Stimulated activated CD4-positive, alpha-beta T cell treated with anti-CD3 and anti-CD28 coated beads, Interleukin-1b, Interleukin-23, amount 100 ng/mL, for 48 hours (primary cell): ENCODE data around the gene VIPAS39.

Source experiments
- DNase-seq: peaks from one replicate; pipeline ENCODE4 v3.0.0-alpha.2; 2020

The VIPAS39 gene

DNA sequence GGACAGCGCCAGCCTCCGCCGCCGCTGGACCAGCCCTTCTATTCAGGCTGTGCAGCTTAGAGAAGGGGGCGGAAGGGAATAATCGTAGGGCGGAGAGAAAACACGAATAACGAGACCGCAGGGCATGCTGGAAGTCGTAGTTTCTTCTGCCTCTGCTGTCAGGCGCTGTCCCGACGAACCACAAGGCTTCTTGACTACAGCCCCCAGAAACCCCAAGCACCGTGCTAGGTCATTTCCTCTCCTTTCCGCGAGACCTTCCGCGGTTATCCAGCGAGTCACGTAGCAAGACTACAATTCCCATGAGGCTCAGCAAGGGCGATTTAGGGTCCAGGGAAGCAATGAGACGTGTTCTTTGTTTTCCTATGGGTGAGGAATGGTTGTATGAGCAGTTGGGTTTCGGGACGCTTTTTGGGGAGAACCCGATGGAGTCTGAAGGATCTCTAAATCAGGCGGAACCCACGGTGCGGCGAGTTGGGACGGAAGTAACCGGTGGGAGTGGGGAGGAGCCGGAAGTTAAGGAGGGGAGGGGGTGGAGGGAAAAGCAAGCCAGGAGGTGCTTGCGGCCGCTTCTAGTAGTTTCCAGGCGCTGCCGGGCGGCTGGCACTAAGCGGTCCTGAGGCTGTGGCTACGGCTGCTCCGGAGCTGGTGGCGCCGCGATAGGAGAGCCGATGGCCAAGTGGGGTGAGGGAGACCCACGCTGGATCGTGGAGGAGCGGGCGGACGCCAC is at the start of gene VIPAS39, which contains the start of gene AHSA1:
Gene VIPAS39, minus strand, starts transcription at position 80 of the 727 bp plus-strand sequence. CDS start 3,499 bp downstream, outside the sequence.
Gene AHSA1, plus strand, starts transcription at position 572 of the 727 bp plus-strand sequence. Its CDS starts 97 bp downstream, at position 669.
- DNase-seq = peak; percentile 96

DNA sequence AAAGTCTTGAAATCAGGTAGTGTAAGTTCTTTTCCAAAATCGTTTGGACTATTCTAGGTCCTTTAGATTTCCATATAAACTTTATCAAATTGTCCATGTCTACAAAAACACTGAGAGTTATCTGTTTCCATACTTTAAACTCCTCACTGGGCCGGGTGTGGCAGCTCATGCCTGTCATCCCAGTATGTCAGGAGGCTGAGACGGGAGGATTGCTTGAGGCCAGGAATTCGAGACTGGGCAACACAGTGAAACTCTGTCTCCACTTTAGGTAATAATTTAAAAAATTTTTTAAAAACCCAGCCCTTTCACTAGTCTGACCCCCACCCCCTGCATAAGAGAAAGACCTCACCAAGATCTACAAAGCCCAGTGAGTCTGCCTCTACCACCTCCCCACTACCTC is 47.6 kb upstream of the VIPAS39 start:
- no peak for DNase-seq

DNA sequence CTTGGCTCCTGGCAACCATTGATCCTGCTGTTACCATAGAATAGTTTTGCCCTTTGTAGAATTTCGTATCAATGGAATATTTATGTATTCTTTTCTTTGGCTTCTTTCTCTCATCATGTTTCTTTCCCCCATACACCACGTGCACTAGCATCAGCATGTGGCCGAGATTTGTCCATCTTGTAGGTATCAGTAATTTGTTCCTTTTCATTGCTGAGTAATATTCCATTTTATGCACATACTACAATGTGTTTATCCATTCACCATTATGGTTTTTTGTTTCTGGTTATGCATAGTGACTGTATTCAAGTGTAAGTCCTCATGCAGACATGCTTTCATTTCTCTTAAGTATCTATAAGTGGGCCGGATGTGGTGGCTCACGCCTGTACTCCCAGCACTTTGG is 45.7 kb upstream of the VIPAS39 start:
- no peak for DNase-seq

GRCh38 chr14:77502109-77502782 is 44.8 kb upstream of the VIPAS39 start:
- no peak for DNase-seq

DNA sequence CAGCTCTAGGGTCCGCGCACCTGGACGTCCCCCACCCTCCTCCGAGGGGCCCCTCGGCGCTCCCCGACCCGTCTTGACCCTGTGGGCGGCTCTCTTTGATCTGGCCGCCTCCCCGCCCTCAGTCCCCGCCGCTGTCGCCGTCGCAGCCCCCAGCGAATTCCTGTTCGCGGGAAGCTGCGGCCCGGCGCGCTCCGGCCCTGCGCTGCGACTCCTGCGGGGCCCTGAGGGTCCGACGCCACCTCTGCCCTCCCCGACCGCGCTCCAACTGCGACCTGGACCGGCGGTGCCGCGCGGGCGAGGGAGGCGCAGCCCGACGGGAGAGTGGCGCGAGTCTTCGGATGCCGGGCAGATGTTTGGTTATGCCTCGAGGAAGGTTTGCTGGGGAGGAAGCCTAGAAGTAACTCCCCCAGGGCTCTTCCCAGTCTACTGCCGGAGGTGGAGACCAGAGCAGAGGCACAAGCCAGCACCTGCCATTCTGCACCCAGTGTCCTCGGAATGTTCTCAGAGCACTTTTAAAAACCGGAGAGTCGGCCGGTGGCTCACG is 41.7 kb upstream of the VIPAS39 start:
- DNase-seq = no peak

GRCh38 chr14:77498120-77498979 is 40.9 kb upstream of the VIPAS39 start, which contains the start of gene ISM2:
TSS of gene ISM2 (minus strand) at chr14:77498816. CDS start at chr14:77498793, 23 bp downstream.
- peak; percentile 41 for DNase-seq

DNA sequence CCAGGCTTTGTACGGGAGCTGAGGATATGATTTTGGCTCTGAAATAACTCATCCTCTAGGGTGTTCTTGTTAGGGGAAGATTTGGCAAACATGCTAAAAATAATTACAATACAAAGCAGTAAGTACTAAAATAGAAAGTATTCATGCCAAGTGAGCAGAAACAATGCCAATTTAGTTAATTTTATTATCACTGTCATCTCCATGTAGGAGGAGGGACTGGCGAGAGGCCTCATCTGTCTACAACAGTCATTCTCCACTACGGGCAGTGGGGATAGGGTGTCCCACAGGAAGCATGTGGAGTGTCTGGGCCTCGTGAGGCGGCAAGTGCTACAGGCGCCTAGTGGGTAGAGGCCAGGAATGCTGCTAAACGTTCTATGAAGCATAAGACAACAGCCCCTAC is 37.9 kb upstream of the VIPAS39 start:
- DNase-seq = no peak

GRCh38 chr14:77491056-77491455 is 33.7 kb upstream of the VIPAS39 start:
- no peak for DNase-seq

DNA sequence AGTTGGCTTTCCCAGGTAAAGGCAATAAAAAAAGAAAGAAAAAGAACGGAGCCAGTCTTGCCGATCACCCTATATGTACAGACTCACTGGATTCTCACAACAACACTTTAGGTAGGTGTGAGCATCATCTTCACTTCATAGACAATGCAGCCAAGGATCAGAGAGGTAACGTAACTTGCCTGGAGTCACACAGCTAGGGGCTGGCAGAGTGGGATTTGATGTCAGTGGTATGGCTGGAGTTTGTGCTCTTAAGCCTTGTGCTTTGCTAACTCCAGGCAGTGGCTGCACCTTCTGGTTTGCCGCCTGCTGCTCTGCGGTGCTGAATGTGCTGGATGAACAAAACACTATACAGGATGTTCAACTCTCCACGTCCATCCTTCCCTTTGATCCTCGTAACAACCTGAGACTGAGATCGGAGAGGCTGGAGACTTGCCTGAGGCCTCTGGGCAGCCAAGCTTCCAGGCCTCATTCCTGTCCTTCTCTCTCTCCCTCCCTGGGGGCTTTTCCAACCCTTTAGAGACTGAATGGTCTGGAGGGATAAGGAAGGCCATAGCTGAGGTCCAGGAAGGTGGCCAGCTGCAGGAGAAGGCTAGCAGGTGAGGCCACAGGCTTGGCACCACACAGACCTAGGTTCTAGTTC is 33.1 kb upstream of the VIPAS39 start:
- DNase-seq = no peak

- no peak for DNase-seq
Observed at GRCh38 chr14:77489041-77489440, 31.6 kb upstream of the VIPAS39 start.

DNA sequence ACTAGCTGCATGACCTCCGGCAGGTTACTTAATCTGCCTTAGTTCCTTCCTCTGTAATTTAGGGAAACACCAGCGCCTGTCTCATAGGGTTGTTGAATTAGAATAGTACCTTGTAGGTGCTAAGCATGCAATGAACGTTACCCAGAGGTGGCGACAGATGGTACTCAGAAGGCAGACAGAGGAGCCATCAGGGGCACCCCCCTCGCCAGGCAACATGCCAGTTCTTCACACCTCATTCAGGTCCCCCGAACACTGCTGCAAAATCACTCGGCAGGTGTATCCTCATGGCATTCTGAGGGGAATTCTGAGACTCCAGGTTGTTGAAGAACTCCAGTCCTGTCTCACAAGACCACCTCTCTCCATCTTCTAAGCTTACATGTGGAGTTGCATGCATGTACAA is 31.2 kb upstream of the VIPAS39 start:
- no peak for DNase-seq

- DNase-seq = no peak
Observed at GRCh38 chr14:77485901-77486678, 28.7 kb upstream of the VIPAS39 start.

DNA sequence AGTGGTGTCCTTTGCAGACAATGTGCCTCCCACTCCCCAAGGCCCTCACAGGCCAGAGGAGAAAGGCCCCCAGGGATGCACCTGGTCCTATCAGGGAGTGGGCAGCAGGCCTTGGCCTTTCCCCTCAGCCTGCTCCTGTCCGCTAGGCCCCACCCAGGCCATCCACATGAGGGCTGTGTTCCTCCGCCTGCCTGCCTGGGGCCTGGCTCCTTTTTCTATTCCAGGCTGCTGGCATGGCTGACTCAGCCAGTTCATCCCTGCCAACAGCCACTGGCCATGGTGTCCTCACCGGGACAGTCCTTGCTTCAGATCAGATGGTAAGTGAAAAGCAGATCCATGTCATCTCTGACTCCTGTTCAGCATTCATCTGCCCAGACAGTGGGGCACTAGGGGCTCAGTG is 27.9 kb upstream of the VIPAS39 start:
- no peak for DNase-seq

DNA sequence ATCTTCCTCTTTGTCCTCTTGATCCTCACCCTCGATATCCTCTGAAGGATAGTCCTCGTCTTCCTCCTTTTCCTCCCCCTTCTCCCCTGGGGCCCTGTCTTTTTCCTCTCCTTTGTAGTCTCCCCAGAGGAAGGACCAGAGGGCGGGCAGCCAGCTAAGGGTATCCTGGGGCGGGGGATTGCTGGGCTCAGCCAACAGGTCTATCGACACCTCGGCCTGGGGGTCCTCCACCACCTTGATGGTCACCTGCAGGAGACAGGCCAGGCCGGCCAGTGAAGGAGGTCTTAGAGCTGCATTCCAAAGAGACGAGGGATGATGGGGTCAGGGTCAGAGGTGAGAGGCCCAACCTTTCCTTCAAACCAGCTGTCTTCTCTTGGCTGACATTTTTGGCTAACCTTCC is 25.0 kb upstream of the VIPAS39 start:
- no peak for DNase-seq

DNA sequence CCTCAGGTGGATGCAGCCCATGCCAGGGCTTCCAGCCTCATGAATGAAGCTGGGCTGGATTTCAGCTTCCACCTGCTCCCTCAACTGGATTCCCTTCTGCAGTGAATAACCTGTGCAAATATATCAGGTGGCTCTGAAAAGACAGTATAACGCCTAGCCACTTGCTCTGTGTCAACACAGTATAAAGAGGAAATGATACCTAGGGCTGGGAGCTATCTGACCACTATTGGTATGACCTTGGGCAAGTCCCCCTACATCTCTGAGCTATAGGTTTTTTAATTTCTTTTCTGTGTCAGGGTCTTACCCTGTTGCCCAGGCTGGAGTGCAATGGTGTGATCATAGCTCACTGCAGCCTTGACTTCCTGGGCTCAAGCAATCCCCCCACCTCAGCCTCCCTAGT is 21.4 kb upstream of the VIPAS39 start:
- DNase-seq = no peak

DNA sequence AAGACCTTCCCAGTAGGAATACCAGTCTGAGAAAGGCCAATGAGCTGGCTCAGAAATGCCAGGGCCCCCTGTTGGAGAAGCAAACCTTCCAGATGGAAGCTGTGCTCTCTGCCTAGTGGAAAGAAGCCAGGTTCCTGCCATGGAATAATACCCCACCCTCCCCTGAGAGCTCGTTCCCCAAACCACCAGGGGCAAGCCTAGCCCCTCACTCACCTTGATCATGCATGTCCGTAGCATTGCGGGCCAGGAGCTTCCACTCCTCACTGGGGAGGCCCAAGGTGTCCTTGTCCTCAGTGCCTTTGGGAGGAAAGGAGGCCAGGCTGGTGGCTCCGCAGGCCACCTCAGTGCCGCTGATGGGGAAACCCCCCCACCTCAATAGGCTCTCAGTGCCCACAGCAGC is 20.6 kb upstream of the VIPAS39 start:
- DNase-seq = no peak

GRCh38 chr14:77475432-77476115 is 18.2 kb upstream of the VIPAS39 start:
- DNase-seq = no peak

DNA sequence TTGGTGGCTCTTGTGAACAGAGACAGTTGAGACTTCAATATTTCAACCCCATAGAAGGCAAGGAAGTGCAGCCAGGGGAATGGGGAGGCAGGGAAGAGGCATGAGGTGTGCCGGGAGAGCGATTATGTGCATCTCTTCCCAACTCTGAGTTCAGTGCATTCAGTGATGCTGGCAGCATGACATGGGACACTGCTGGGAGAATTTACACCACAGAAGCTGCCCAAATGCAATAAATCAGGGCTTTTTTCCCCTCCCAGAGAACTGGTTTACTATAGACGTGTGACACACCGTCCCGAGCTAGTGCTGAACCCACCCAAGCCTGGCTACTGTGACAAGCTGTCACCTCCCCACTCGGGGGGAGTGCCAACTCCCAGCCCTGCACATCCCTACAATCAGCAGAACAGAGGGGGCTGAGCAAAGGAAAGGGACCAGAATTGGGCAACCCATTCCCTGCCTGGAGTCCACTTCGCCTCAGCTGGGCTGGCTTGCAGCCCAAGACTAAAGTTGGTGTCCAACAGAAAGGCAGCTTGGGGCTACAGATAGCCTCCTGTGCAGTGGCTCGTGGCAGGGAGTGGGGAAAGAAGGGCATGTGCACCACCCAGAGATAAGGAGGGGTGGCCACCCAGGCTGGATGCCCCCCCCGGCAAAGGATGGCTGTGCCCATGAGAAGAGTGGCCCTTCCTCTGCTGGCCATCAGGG is 17.2 kb upstream of the VIPAS39 start:
- no peak for DNase-seq

DNA sequence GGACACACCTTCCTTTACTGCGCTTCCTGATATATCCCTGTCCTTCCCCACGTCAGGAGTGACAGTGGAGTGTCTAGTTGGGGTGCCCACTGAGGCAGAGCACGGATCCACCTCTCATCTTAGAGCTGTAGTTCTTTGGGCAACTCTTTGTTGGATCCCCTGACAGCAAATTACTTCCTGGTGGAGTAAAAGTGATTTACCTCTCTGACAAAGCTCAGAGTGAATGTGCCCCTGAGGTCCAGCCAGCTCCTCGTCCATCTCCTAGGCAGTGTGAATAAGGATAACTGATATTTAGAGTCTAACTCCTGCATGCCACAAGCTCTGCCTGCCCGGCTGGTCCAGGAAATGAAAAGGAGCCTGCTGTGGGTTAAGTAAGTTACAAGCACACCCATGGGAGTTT is 16.5 kb upstream of the VIPAS39 start:
- DNase-seq = no peak

- no peak for DNase-seq
Observed at GRCh38 chr14:77470224-77470870, 12.9 kb upstream of the VIPAS39 start.
